Measurements from ENCODE around the gene SYT11. TPM values are rescaled to one million over a fixed set of nuclear protein-coding genes. Genes with fewer than 3 reads are reported as not detected.
A peak's percentile ranks its signal among the peaks of the same experiment; 100 is the strongest.

Gene SYT11
- total and polyA plus RNA-seq, 9 of the 15 experiments (the other 6 are each of a cell fraction or from before 2014, with no cell fraction given) = 0.05 to 0.18 (median 0.11) TPM

DNA sequence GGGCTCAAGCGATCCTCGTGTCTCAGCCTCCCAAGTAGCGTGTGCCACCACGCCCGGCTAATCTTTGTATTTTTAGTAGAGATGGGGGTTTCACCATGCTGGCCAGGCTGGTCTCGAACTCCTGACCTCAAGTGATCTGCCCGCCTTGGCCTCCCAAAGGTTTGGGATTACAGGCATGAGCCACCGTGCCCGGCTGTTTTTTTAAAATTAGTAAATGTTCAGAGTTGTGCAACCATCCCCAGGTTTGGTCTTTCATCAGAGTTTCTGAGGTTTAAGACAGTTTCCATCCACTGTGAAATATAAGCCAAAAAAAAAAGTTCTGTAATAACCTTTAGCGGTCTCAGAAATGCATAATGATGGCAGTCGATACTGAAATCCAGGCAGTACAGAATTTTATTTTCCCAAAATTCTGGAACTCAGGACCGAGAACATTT is 550 bp upstream of the SYT11 start (continued):
- TF ChIP-seq, protein P1, sequence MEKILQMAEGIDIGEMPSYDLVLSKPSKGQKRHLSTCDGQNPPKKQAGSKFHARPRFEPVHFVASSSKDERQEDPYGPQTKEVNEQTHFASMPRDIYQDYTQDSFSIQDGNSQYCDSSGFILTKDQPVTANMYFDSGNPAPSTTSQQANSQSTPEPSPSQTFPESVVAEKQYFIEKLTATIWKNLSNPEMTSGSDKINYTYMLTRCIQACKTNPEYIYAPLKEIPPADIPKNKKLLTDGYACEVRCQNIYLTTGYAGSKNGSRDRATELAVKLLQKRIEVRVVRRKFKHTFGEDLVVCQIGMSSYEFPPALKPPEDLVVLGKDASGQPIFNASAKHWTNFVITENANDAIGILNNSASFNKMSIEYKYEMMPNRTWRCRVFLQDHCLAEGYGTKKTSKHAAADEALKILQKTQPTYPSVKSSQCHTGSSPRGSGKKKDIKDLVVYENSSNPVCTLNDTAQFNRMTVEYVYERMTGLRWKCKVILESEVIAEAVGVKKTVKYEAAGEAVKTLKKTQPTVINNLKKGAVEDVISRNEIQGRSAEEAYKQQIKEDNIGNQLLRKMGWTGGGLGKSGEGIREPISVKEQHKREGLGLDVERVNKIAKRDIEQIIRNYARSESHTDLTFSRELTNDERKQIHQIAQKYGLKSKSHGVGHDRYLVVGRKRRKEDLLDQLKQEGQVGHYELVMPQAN (IDR thresholded peaks at IDR 0.05; ENCODE audit: borderline replicate concordance) = 0 out of 2 replicates have a peak, but pooled peaks have one; percentile 54
- TF ChIP-seq ZNF507 (tag; conservative IDR thresholded peaks at IDR 0.05) = no peak
- TF ChIP-seq, protein P2, sequence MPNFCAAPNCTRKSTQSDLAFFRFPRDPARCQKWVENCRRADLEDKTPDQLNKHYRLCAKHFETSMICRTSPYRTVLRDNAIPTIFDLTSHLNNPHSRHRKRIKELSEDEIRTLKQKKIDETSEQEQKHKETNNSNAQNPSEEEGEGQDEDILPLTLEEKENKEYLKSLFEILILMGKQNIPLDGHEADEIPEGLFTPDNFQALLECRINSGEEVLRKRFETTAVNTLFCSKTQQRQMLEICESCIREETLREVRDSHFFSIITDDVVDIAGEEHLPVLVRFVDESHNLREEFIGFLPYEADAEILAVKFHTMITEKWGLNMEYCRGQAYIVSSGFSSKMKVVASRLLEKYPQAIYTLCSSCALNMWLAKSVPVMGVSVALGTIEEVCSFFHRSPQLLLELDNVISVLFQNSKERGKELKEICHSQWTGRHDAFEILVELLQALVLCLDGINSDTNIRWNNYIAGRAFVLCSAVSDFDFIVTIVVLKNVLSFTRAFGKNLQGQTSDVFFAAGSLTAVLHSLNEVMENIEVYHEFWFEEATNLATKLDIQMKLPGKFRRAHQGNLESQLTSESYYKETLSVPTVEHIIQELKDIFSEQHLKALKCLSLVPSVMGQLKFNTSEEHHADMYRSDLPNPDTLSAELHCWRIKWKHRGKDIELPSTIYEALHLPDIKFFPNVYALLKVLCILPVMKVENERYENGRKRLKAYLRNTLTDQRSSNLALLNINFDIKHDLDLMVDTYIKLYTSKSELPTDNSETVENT (CRISPR knock-in tag; IDR thresholded peaks at IDR 0.05) = no peak
- TF ChIP-seq, protein P3, sequence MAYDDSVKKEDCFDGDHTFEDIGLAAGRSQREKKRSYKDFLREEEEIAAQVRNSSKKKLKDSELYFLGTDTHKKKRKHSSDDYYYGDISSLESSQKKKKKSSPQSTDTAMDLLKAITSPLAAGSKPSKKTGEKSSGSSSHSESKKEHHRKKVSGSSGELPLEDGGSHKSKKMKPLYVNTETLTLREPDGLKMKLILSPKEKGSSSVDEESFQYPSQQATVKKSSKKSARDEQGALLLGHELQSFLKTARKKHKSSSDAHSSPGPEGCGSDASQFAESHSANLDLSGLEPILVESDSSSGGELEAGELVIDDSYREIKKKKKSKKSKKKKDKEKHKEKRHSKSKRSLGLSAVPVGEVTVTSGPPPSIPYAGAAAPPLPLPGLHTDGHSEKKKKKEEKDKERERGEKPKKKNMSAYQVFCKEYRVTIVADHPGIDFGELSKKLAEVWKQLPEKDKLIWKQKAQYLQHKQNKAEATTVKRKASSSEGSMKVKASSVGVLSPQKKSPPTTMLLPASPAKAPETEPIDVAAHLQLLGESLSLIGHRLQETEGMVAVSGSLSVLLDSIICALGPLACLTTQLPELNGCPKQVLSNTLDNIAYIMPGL (CRISPR knock-in tag; IDR thresholded peaks at IDR 0.05) = no peak
- no peak for TF ChIP-seq TCFL5 (CRISPR knock-in tag; conservative IDR thresholded peaks at IDR 0.05)
- TF ChIP-seq ILK (tag; IDR thresholded peaks at IDR 0.05; ENCODE audit: borderline replicate concordance, low read depth) = no peak
- no peak for TF ChIP-seq ZNF174 (CRISPR knock-in tag; IDR thresholded peaks at IDR 0.05)
- no peak for TF ChIP-seq JUN (IDR thresholded peaks at IDR 0.05; ENCODE audit: borderline replicate concordance, low read depth, low read length)
- 0 out of 2 replicates have a peak, but pooled peaks have one; percentile 44 for TF ChIP-seq JUN (CRISPR knock-in tag; IDR thresholded peaks at IDR 0.05; ENCODE audit: borderline replicate concordance)
- TF ChIP-seq, protein P4, sequence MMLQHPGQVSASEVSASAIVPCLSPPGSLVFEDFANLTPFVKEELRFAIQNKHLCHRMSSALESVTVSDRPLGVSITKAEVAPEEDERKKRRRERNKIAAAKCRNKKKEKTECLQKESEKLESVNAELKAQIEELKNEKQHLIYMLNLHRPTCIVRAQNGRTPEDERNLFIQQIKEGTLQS (IDR thresholded peaks at IDR 0.05) = no peak
- TF ChIP-seq, protein P4 (CRISPR knock-in tag; conservative IDR thresholded peaks at IDR 0.05) = no peak
- TF ChIP-seq, protein P5, sequence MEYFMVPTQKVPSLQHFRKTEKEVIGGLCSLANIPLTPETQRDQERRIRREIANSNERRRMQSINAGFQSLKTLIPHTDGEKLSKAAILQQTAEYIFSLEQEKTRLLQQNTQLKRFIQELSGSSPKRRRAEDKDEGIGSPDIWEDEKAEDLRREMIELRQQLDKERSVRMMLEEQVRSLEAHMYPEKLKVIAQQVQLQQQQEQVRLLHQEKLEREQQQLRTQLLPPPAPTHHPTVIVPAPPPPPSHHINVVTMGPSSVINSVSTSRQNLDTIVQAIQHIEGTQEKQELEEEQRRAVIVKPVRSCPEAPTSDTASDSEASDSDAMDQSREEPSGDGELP (CRISPR knock-in tag; IDR thresholded peaks at IDR 0.05; ENCODE audit: borderline replicate concordance) = no peak
- no peak for TF ChIP-seq ZNF316 (IDR thresholded peaks at IDR 0.05)
- TF ChIP-seq, protein P6, sequence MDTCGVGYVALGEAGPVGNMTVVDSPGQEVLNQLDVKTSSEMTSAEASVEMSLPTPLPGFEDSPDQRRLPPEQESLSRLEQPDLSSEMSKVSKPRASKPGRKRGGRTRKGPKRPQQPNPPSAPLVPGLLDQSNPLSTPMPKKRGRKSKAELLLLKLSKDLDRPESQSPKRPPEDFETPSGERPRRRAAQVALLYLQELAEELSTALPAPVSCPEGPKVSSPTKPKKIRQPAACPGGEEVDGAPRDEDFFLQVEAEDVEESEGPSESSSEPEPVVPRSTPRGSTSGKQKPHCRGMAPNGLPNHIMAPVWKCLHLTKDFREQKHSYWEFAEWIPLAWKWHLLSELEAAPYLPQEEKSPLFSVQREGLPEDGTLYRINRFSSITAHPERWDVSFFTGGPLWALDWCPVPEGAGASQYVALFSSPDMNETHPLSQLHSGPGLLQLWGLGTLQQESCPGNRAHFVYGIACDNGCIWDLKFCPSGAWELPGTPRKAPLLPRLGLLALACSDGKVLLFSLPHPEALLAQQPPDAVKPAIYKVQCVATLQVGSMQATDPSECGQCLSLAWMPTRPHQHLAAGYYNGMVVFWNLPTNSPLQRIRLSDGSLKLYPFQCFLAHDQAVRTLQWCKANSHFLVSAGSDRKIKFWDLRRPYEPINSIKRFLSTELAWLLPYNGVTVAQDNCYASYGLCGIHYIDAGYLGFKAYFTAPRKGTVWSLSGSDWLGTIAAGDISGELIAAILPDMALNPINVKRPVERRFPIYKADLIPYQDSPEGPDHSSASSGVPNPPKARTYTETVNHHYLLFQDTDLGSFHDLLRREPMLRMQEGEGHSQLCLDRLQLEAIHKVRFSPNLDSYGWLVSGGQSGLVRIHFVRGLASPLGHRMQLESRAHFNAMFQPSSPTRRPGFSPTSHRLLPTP (IDR thresholded peaks at IDR 0.05; ENCODE audit: borderline replicate concordance, extremely low read depth, insufficient read length) = no peak
- TF ChIP-seq BRD9 (IDR thresholded peaks at IDR 0.05; ENCODE audit: low read depth, partially characterized antibody) = peak; percentile 47
- 0 out of 2 replicates have a peak, but pooled peaks have one; percentile 9 for TF ChIP-seq CC2D1A (IDR thresholded peaks at IDR 0.05)
- no peak for TF ChIP-seq SMC3 (conservative IDR thresholded peaks at IDR 0.05; ENCODE audit: insufficient read depth, low read depth, low read length)
